ENCODE data around the gene TSPAN1. TPM values are rescaled to one million over a fixed set of nuclear protein-coding genes. Genes with fewer than 3 reads are reported as not detected.

TSPAN1 gene
- total and polyA plus RNA-seq, 10 of the 15 experiments (the other 5 are each of a cell fraction or from before 2014, with no cell fraction given) = 0.08 to 0.29 (median 0.23) TPM; not detected in 5

DNA sequence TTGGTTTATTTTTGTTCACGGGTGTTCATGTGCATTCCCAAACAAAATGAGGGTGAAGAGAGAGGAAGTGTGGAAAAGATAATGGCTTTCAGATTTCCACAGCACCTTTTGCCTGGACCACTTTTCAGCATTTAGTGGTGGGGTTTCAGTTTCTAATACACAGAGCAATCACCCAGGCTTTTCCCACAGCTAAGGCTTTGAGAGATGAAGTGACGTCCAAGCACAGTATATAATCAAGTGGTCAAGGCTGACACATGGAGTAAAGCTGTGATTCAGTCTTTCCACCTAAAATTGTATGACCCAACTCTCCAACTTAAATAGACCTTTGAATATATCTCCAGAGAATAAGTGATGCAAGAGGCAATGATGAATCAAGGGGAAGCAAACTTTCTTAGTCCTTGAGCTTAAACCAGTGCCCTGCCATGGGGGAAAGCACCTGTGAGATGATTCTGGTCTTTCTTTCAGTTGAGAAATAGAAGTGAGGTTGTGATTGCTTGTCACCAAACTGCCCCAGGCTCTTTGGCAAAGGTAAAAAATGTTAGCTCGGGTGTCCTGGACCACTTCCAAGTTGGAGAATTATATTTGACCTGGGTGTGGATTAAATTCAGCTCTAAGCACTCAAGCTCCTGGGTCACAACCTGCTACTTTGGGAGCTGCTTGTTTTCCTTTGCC lies 40.1 kb upstream of the TSPAN1 start (continued):
- TF ChIP-seq, protein P1, sequence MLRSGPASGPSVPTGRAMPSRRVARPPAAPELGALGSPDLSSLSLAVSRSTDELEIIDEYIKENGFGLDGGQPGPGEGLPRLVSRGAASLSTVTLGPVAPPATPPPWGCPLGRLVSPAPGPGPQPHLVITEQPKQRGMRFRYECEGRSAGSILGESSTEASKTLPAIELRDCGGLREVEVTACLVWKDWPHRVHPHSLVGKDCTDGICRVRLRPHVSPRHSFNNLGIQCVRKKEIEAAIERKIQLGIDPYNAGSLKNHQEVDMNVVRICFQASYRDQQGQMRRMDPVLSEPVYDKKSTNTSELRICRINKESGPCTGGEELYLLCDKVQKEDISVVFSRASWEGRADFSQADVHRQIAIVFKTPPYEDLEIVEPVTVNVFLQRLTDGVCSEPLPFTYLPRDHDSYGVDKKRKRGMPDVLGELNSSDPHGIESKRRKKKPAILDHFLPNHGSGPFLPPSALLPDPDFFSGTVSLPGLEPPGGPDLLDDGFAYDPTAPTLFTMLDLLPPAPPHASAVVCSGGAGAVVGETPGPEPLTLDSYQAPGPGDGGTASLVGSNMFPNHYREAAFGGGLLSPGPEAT (IDR thresholded peaks at IDR 0.05; ENCODE audit: low read depth) = 0 out of 2 replicates have a peak, but pooled peaks have one; percentile 37
- TF ChIP-seq CREB1 (IDR thresholded peaks at IDR 0.05; ENCODE audit: low read depth) (peak; percentile 60; the same call in 1 of the 2 replicates), BCL11A (IDR thresholded peaks at IDR 0.05; ENCODE audit: low read depth, low read length) (peak; percentile 4; the same call in 1 of the 2 replicates), YBX1 (IDR thresholded peaks at IDR 0.05) (no peak), MTA2 (IDR thresholded peaks at IDR 0.05; ENCODE audit: low read depth) (peak; percentile 54; the same call in 1 of the 2 replicates), SMAD5 (IDR thresholded peaks at IDR 0.05; ENCODE audit: low read depth) (no peak), JUNB (IDR thresholded peaks at IDR 0.05) (peak; percentile 15; the same call in 1 of the 2 replicates), HCFC1 (IDR thresholded peaks at IDR 0.05; ENCODE audit: low read length) (no peak), FOXM1 (IDR thresholded peaks at IDR 0.05; ENCODE audit: low read depth, low read length) (0 out of 2 replicates have a peak, but pooled peaks have one; percentile 28), BRCA1 (IDR thresholded peaks at IDR 0.05; ENCODE audit: low read depth, low read length) (no peak), SREBF2 (IDR thresholded peaks at IDR 0.05; ENCODE audit: low read length) (no peak), NFIC (IDR thresholded peaks at IDR 0.05; ENCODE audit: low read depth, low read length) (0 out of 2 replicates have a peak, but pooled peaks have one; percentile 38), NR2F1 (conservative IDR thresholded peaks at IDR 0.05) (no peak)
- TF ChIP-seq, protein P2, sequence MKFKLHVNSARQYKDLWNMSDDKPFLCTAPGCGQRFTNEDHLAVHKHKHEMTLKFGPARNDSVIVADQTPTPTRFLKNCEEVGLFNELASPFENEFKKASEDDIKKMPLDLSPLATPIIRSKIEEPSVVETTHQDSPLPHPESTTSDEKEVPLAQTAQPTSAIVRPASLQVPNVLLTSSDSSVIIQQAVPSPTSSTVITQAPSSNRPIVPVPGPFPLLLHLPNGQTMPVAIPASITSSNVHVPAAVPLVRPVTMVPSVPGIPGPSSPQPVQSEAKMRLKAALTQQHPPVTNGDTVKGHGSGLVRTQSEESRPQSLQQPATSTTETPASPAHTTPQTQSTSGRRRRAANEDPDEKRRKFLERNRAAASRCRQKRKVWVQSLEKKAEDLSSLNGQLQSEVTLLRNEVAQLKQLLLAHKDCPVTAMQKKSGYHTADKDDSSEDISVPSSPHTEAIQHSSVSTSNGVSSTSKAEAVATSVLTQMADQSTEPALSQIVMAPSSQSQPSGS (IDR thresholded peaks at IDR 0.05; ENCODE audit: low read length) = peak; percentile 19; the same call in 1 of the 2 replicates
- TF ChIP-seq, protein P3, sequence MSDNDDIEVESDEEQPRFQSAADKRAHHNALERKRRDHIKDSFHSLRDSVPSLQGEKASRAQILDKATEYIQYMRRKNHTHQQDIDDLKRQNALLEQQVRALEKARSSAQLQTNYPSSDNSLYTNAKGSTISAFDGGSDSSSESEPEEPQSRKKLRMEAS (IDR thresholded peaks at IDR 0.05; ENCODE audit: low read depth, low read length) = no peak
